OCI-LY1 (cell line): ENCODE measurements around the gene RPS13.

Source experiments
- H2AFZ ChIP-seq: fragments of 200-600 bp; sonication (generic), shearing (Covaris generic); 2 replicates; pipeline ENCODE4 v1.6.0; 2014; ENCODE audit warnings: antibody characterized with exemption, mild to moderate bottlenecking, low read length
- H3F3A ChIP-seq: fragments of 200-600 bp; sonication (generic), shearing (Covaris generic); 2 replicates; pipeline ENCODE4 v1.6.0; 2014; ENCODE audit warnings: mild to moderate bottlenecking, antibody characterized with exemption, low read length, moderate library complexity; ENCODE audit not compliant: insufficient read depth
- H3K27ac ChIP-seq: fragments of 200-600 bp; sonication (generic); 2 replicates; pipeline ENCODE4 v1.5.1; 2014; ENCODE audit warnings: low read length, mixed run types, mild to moderate bottlenecking, low read depth; ENCODE audit not compliant: poor library complexity, severe bottlenecking
- H3K27me3 ChIP-seq: fragments of 200-600 bp; sonication (generic); 2 replicates; pipeline ENCODE4 v1.6.0; 2014; ENCODE audit warnings: antibody characterized with exemption, mild to moderate bottlenecking, low read length, moderate library complexity; ENCODE audit not compliant: insufficient read depth
- H3K36me3 ChIP-seq: fragments of 200-600 bp; sonication (generic); 2 replicates; pipeline ENCODE4 v1.6.1; 2014; ENCODE audit warnings: mild to moderate bottlenecking, antibody characterized with exemption, low read length, moderate library complexity, mixed read lengths; ENCODE audit not compliant: insufficient read depth
- H3K4me1 ChIP-seq: fragments of 200-600 bp; sonication (generic); 2 replicates; pipeline ENCODE4 v1.5.1; 2014; ENCODE audit warnings: mild to moderate bottlenecking, low read length, moderate library complexity; ENCODE audit not compliant: insufficient read depth, severe bottlenecking
- H3K4me2 ChIP-seq: fragments of 200-600 bp; sonication (generic), shearing (Covaris generic); 2 replicates; pipeline ENCODE4 v1.6.1; 2014; ENCODE audit warnings: low read length
- H3K4me3 ChIP-seq: fragments of 200-600 bp; sonication (generic); 2 replicates; pipeline ENCODE4 v1.5.1; 2014; ENCODE audit warnings: low read length, low read depth, mild to moderate bottlenecking, mixed read lengths; ENCODE audit not compliant: poor library complexity, severe bottlenecking
- H3K79me2 ChIP-seq: fragments of 200-600 bp; shearing (Covaris generic); 2 replicates; pipeline ENCODE4 v1.6.1; 2016; ENCODE audit warnings: mixed run types, low read length, mixed read lengths; ENCODE audit not compliant: insufficient read depth
- H3K9ac ChIP-seq: fragments of 200-600 bp; sonication (generic), shearing (Covaris generic); 2 replicates; pipeline ENCODE4 v1.6.1; 2014; ENCODE audit warnings: mild to moderate bottlenecking, low read length, mixed read lengths
- H3K9me2 ChIP-seq: fragments of 200-600 bp; sonication (generic), shearing (Covaris generic); 2 replicates; pipeline ENCODE4 v1.6.1; 2014; ENCODE audit warnings: low read depth, mild to moderate bottlenecking, low read length, mixed read lengths
- H3K9me3 ChIP-seq: fragments of 200-600 bp; shearing (Covaris generic); 2 replicates; pipeline ENCODE4 v1.6.1; 2014; ENCODE audit warnings: low read length, mixed read lengths
- H4K20me1 ChIP-seq: fragments of 200-600 bp; sonication (generic), shearing (Covaris generic); 2 replicates; pipeline ENCODE4 v1.6.0; 2016; ENCODE audit warnings: mild to moderate bottlenecking, low read length; ENCODE audit not compliant: insufficient read depth
- EZH2 ChIP-seq: fragments of 200-600 bp; sonication (generic), shearing (Covaris generic); IDR thresholded peaks from 2 replicates; pipeline ENCODE4 v1.8.0; 2017; ENCODE audit warnings: borderline replicate concordance, mixed run types, mild to moderate bottlenecking, antibody characterized with exemption, low read length, moderate library complexity, mixed read lengths
- TF ChIP-seq, protein P1 (sequence below): fragments of 200-600 bp; sonication (generic), shearing (Covaris generic); IDR thresholded peaks from 2 replicates; pipeline ENCODE4 v1.5.1; 2017; ENCODE audit warnings: mild to moderate bottlenecking, antibody characterized with exemption, low read length, moderate library complexity, mixed read lengths

RPS13 gene

DNA sequence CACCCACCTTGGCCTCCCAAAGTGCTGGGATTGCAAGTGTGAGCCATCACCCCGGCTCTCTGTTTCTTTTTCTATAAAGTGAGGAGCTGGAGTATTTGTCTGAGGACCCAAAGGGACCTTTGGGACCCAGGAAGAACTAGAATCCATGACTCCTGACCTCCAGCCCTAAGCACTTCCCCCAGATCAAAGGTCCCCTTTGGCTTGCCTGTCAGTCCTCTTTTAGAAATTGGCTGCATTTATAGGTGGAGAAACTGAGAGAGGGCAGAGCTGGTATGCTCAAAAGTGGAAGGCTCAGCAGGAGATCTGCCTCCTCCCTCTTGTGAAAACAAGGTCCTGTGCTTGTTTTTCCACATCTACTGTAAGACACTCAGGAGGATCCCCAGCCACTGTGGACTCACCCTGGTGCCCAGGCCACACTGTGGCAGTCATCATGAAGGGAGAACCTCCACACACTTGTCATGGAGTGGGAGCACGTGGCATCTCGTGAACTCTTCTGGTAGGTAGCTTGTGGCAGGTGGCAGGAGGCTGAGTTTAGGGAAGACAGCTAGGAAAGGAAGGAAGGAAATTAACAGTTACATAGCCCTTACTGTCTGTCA is 50.9 kb downstream of the RPS13 start:
- Histone ChIP-seq H4K20me1 (no peaks in the 10 kb centered on the region), H2AFZ (no peak overlapping the region), H3K9me2 (no peaks in the 10 kb centered on the region), H3K4me3 (no peak overlapping the region), H3K4me1 (no peaks in the 10 kb centered on the region), H3K9ac (no peak overlapping the region), H3K4me2 (no peak overlapping the region), H3K27me3 (no peaks in the 10 kb centered on the region), H3K79me2 (no peaks in the 10 kb centered on the region), H3K9me3 (no peaks in the 10 kb centered on the region), H3K27ac (no peak overlapping the region), H3K36me3 (no peaks in the 10 kb centered on the region), H3F3A (no peaks in the 10 kb centered on the region)
- no peak for TF ChIP-seq EZH2
- TF ChIP-seq, protein P1, sequence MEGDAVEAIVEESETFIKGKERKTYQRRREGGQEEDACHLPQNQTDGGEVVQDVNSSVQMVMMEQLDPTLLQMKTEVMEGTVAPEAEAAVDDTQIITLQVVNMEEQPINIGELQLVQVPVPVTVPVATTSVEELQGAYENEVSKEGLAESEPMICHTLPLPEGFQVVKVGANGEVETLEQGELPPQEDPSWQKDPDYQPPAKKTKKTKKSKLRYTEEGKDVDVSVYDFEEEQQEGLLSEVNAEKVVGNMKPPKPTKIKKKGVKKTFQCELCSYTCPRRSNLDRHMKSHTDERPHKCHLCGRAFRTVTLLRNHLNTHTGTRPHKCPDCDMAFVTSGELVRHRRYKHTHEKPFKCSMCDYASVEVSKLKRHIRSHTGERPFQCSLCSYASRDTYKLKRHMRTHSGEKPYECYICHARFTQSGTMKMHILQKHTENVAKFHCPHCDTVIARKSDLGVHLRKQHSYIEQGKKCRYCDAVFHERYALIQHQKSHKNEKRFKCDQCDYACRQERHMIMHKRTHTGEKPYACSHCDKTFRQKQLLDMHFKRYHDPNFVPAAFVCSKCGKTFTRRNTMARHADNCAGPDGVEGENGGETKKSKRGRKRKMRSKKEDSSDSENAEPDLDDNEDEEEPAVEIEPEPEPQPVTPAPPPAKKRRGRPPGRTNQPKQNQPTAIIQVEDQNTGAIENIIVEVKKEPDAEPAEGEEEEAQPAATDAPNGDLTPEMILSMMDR = no peak

DNA sequence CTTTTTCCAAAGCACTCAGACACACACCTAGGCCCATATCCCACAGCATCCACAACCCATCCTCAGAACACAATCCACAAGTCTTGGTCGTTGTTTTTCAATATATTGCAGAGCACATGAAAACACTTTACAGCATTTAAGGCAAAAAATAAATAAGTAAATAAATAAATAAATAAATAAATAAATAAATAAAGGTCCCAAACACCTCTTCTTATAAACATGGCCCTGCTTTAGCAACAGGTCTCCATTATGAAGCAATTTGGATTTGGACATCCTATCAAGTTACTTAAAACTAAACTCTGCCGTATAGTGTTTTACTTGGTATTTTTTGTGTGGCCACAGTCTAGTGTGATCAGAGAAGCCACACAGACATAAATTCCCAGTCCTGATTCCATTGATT is 52.5 kb downstream of the RPS13 start:
- no peaks in the 10 kb centered on the region for H3K36me3 ChIP-seq
- H3K4me2 ChIP-seq = no peak overlapping the region
- no peaks in the 10 kb centered on the region for H3K4me1 ChIP-seq
- H2AFZ ChIP-seq = no peak overlapping the region
- H3K9me3 ChIP-seq = no peaks in the 10 kb centered on the region
- TF ChIP-seq, protein P1 = no peak
- no peak for TF ChIP-seq EZH2
- no peaks in the 10 kb centered on the region for H3K9me2 ChIP-seq
- H4K20me1 ChIP-seq = no peaks in the 10 kb centered on the region
- H3K27ac ChIP-seq = no peak overlapping the region
- no peaks in the 10 kb centered on the region for H3F3A ChIP-seq
- H3K4me3 ChIP-seq = no peak overlapping the region
- H3K79me2 ChIP-seq = no peaks in the 10 kb centered on the region
- no peak overlapping the region for H3K9ac ChIP-seq
- no peaks in the 10 kb centered on the region for H3K27me3 ChIP-seq
